ENCODE data around the gene C21orf91.

DNA sequence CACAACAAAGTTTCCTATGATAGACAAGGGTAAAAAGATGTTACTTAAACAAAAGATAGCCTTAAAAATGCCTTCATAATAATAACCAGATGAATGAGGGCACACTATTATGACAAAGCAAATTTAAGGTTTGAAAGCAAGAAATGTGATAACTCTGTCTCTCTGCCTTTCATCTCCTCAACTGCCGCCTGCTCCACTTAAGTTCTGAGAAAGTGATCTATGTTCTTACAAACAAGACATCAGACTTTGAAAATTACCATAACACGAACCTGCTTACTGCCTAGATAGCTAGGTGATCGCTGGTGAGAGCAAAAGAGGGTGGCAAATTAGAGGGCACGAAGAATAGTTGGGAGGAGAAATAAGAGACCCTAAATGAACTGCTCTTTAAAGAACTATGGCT is 13.2 kb downstream of the C21orf91 start:
- TF ChIP-seq, protein P1, sequence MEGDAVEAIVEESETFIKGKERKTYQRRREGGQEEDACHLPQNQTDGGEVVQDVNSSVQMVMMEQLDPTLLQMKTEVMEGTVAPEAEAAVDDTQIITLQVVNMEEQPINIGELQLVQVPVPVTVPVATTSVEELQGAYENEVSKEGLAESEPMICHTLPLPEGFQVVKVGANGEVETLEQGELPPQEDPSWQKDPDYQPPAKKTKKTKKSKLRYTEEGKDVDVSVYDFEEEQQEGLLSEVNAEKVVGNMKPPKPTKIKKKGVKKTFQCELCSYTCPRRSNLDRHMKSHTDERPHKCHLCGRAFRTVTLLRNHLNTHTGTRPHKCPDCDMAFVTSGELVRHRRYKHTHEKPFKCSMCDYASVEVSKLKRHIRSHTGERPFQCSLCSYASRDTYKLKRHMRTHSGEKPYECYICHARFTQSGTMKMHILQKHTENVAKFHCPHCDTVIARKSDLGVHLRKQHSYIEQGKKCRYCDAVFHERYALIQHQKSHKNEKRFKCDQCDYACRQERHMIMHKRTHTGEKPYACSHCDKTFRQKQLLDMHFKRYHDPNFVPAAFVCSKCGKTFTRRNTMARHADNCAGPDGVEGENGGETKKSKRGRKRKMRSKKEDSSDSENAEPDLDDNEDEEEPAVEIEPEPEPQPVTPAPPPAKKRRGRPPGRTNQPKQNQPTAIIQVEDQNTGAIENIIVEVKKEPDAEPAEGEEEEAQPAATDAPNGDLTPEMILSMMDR (IDR thresholded peaks at IDR 0.05) = no peak
- no peak for TF ChIP-seq EZH2 (IDR thresholded peaks at IDR 0.05; ENCODE audit: borderline replicate concordance, insufficient read depth, low read depth, low read length, poor library complexity, severe bottlenecking)

Measured in B cell (primary cell).